Activated B cell treated with CpG ODN at 0.5 μM for 24 hours (primary cell): ENCODE measurements around the gene FHIT. TPM values are rescaled to one million over a fixed set of nuclear protein-coding genes. Genes with fewer than 3 reads are reported as not detected.
"Not testable (repeated sequence)": the region's sequence is repeated elsewhere in the genome, so short reads cannot be mapped to it uniquely, and the experiment has no call there.

Source experiments
- ATAC-seq: fragments of 200-7000 bp; cut with Tn5 transposase; one replicate; pipeline ENCODE4 v1.10.0; 2021; ENCODE audit warnings: low read depth, mild to moderate bottlenecking, moderate library complexity
- CTCF ChIA-PET: fragments of 350-600 bp; sonication (Branson Sonifier 250); formaldehyde crosslinking; loops from one replicate; lab custom pipeline; 2021; ENCODE audit warnings: antibody characterized with exemption; lab: Charles Lee
- POLR2A ChIA-PET: fragments of 350-600 bp; sonication (Branson Sonifier 250); formaldehyde crosslinking; loops from one replicate; lab custom pipeline; 2021; ENCODE audit warnings: antibody characterized with exemption; lab: Charles Lee
- DNase-seq: peaks from one replicate; pipeline ENCODE4 v3.0.0; 2022
- H3K27ac Mint-ChIP-seq: one replicate; pipeline ENCODE4 v1.8.0; 2020; ENCODE audit warnings: mixed read lengths
- H3K27me3 Mint-ChIP-seq: one replicate; pipeline ENCODE4 v1.8.0; 2021; ENCODE audit warnings: mixed read lengths
- H3K36me3 Mint-ChIP-seq: one replicate; pipeline ENCODE4 v1.8.0; 2021; ENCODE audit warnings: low read depth, mixed read lengths
- H3K4me1 Mint-ChIP-seq: one replicate; pipeline ENCODE4 v1.8.0; 2021; ENCODE audit warnings: mixed read lengths
- H3K4me3 Mint-ChIP-seq: one replicate; pipeline ENCODE4 v1.8.0; 2020; ENCODE audit warnings: mild to moderate bottlenecking, mixed read lengths
- H3K9me3 Mint-ChIP-seq: one replicate; pipeline ENCODE4 v1.8.0; 2020; ENCODE audit warnings: mixed read lengths
- CTCF ChIP-seq: fragments of 200-600 bp; IDR thresholded peaks from one replicate; pipeline ENCODE4 v1.8.0; 2022; ENCODE audit warnings: antibody characterized with exemption, mild to moderate bottlenecking
- intact Hi-C: fragments of 100-400 bp; cut with micrococcal nuclease; formaldehyde crosslinking; loops from one replicate; pipeline ENCODE4 v1.15.1; 2024
- total RNA-seq: library from RNA; stranded (reverse); gene quantifications from 2 replicates; pipeline ENCODE4 v1.2.3, GENCODE V29; 2022

Gene FHIT
- total RNA-seq, 1 donor from 2014 or later: 5.5 TPM

- intact Hi-C loops: no loop called here
- H3K4me1 Mint-ChIP-seq: no peaks in the 10 kb centered on the region
- DNase-seq (no peak), ATAC-seq (no peak)
- CTCF ChIA-PET: no interaction called here
- peaks cover 6% of the 10 kb centered on the region for H3K9me3 Mint-ChIP-seq
- no peak for TF ChIP-seq CTCF
- POLR2A ChIA-PET: no interaction called here
- no peak overlapping the region for H3K4me3 Mint-ChIP-seq
- H3K27me3 Mint-ChIP-seq: no peaks in the 10 kb centered on the region
- H3K27ac Mint-ChIP-seq: no peak overlapping the region
- no peaks in the 10 kb centered on the region for H3K36me3 Mint-ChIP-seq
These were observed 261.4 kb downstream of the FHIT start for GRCh38 chr3:60989626-60990441.

GRCh38 chr3:60987191-60987590 lies 264.1 kb downstream of the FHIT start:
- DNase-seq, POLR2A ChIA-PET, H3K27me3 Mint-ChIP-seq, H3K36me3 Mint-ChIP-seq, CTCF ChIA-PET, ATAC-seq, H3K4me1 Mint-ChIP-seq, H3K27ac Mint-ChIP-seq, intact Hi-C loops, H3K4me3 Mint-ChIP-seq, H3K9me3 Mint-ChIP-seq: not testable (repeated sequence)

DNA sequence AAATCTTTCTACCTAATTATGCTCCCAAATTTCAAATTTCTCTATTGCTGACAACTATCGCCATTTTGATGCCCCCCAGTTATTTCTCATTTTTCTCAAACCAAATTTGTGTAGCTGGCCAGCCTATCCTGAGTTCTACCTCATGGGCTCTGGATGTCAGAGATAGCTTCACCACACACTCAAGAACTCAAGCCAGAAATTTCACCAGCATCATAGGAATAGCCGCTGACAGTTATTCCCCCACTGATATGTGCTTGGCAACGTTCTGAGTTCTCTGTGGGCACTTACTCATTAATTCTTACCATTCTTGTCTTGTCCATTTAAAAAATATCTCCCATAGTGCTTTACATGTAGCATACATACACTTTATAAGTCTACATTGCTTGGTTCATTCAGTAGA lies 264.7 kb downstream of the FHIT start:
- intact Hi-C loops: no loop called here
- no peak overlapping the region for H3K4me3 Mint-ChIP-seq
- TF ChIP-seq CTCF: no peak
- no peak overlapping the region for H3K27ac Mint-ChIP-seq
- DNase-seq (no peak), ATAC-seq (no peak)
- no peaks in the 10 kb centered on the region for H3K36me3 Mint-ChIP-seq
- H3K27me3 Mint-ChIP-seq: no peaks in the 10 kb centered on the region
- ChIA-PET POLR2A (no interaction called here), CTCF (no interaction called here)
- peaks cover 6% of the 10 kb centered on the region for H3K9me3 Mint-ChIP-seq
- no peaks in the 10 kb centered on the region for H3K4me1 Mint-ChIP-seq

GRCh38 chr3:60983906-60984305 lies 267.3 kb downstream of the FHIT start:
- Mint-ChIP-seq H3K27ac (no peak overlapping the region), H3K36me3 (no peaks in the 10 kb centered on the region), H3K4me1 (no peaks in the 10 kb centered on the region), H3K4me3 (no peak overlapping the region), H3K27me3 (no peaks in the 10 kb centered on the region), H3K9me3 (peaks cover 6% of the 10 kb centered on the region)
- TF ChIP-seq CTCF: no peak
- POLR2A ChIA-PET: no interaction called here
- no peak for ATAC-seq
- no peak for DNase-seq
- CTCF ChIA-PET: no interaction called here
- intact Hi-C loops: no loop called here

DNA sequence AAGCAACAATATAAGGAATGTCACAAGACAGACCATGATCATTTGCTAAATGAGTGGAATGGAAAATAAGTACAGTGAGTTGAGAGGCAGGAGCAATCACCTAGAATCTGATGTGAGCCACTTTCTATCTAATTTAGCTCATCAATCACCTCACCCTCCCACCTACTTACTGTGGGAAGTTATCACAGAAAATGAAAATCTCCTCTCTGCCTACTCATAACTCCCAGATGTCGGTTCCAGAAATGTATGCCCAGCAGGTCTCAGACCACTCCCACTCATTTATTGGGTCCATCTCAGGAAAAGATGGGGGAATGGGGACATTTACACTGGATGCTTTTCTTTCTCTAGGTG lies 270.9 kb downstream of the FHIT start:
- Mint-ChIP-seq H3K4me1 (no peaks in the 10 kb centered on the region), H3K36me3 (no peaks in the 10 kb centered on the region), H3K27ac (no peak overlapping the region), H3K4me3 (no peak overlapping the region), H3K9me3 (no peaks in the 10 kb centered on the region), H3K27me3 (no peaks in the 10 kb centered on the region)
- ChIA-PET POLR2A (no interaction called here), CTCF (no interaction called here)
- TF ChIP-seq CTCF: no peak
- DNase-seq (no peak), ATAC-seq (no peak)
- intact Hi-C loops: no loop called here
